ENCODE results near the gene GRID1. TPM values are rescaled to one million over a fixed set of nuclear protein-coding genes. Genes with fewer than 3 reads are reported as not detected.

Gene GRID1
- total RNA-seq, 1 donor from 2014 or later = 7.1 TPM

DNA sequence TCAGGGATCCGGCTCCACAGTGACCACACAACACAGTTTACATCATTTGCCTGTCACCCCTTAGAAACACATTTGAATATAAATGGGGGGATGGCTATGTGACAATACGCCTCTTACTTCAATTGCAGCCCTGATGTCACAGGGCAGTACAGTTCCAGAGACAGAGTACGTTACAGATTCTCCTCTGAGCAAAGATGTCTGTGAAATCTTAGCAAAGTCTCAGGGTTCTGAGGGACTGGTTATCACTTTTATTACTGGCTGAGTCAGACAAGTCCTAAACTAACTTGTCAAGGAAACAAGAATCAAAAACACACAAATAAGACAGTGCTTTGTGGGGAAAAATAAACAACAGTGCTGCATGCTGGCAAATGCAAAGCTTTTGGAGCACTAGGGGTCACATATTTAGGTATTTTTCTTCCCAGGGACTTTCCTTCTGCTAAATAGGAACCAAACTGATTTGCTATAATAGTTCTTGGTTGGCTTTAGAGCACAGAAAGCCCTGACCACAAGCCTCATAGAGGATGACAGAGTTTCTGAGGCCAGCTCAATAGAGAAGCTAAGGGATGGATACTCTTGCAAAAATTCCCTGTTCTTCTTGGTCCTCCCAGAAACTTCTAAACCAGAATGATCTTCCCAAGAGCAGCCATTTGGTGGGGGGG lies 501.6 kb downstream of the GRID1 start:
- Histone ChIP-seq H3K9me3 (no peaks in the 10 kb centered on the region), H3K4me3 (no peak overlapping the region), H3K36me3 (no peaks in the 10 kb centered on the region), H3K4me1 (no peaks in the 10 kb centered on the region), H3K27me3 (no peaks in the 10 kb centered on the region), H3K27ac (no peak overlapping the region)
- TF ChIP-seq POLR2A (IDR thresholded peaks at IDR 0.05) (no peak), POLR2AphosphoS5 (IDR thresholded peaks at IDR 0.05; ENCODE audit: insufficient read depth in 1 of 2, low read depth in 1 of 2) (no peak)
- TF ChIP-seq, protein P1, sequence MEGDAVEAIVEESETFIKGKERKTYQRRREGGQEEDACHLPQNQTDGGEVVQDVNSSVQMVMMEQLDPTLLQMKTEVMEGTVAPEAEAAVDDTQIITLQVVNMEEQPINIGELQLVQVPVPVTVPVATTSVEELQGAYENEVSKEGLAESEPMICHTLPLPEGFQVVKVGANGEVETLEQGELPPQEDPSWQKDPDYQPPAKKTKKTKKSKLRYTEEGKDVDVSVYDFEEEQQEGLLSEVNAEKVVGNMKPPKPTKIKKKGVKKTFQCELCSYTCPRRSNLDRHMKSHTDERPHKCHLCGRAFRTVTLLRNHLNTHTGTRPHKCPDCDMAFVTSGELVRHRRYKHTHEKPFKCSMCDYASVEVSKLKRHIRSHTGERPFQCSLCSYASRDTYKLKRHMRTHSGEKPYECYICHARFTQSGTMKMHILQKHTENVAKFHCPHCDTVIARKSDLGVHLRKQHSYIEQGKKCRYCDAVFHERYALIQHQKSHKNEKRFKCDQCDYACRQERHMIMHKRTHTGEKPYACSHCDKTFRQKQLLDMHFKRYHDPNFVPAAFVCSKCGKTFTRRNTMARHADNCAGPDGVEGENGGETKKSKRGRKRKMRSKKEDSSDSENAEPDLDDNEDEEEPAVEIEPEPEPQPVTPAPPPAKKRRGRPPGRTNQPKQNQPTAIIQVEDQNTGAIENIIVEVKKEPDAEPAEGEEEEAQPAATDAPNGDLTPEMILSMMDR (IDR thresholded peaks at IDR 0.05) = no peak
- intact Hi-C loops (cut with DNase I) = no loop called here
- DNase-seq (ENCODE audit: extremely low spot score in 2 of 2) = peak in 1 of 2 donors; percentile 44

DNA sequence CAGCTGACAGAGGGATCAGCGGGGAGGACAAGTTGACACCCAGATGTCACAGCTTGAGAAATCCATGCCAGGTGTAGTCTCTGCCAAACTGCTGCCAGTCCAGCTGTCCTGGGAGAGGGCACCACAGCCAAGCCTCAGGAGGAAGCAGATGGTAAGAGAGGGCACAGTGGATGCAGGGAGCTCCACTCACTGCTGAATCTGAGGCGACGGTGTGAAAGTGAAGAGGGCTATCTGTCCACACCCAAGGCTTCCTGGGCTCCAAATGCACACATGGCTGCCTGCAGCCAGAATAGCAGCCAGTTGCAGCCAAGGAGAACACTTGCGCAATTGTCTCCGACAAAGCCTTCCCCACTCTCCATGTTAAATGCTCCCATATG lies 502.4 kb downstream of the GRID1 start:
- H3K4me3 ChIP-seq = no peak overlapping the region
- no peaks in the 10 kb centered on the region for H3K9me3 ChIP-seq
- no peaks in the 10 kb centered on the region for H3K27me3 ChIP-seq
- H3K36me3 ChIP-seq = no peaks in the 10 kb centered on the region
- no peak for TF ChIP-seq POLR2A (IDR thresholded peaks at IDR 0.05)
- TF ChIP-seq, protein P1 (IDR thresholded peaks at IDR 0.05) = no peak
- TF ChIP-seq POLR2AphosphoS5 (IDR thresholded peaks at IDR 0.05; ENCODE audit: insufficient read depth in 1 of 2, low read depth in 1 of 2) = no peak
- DNase-seq (ENCODE audit: extremely low spot score in 2 of 2) = peak in 1 of 2 donors; percentile 78
- H3K4me1 ChIP-seq = no peaks in the 10 kb centered on the region
- no peak overlapping the region for H3K27ac ChIP-seq
- intact Hi-C loops (cut with DNase I) = no loop called here

DNA sequence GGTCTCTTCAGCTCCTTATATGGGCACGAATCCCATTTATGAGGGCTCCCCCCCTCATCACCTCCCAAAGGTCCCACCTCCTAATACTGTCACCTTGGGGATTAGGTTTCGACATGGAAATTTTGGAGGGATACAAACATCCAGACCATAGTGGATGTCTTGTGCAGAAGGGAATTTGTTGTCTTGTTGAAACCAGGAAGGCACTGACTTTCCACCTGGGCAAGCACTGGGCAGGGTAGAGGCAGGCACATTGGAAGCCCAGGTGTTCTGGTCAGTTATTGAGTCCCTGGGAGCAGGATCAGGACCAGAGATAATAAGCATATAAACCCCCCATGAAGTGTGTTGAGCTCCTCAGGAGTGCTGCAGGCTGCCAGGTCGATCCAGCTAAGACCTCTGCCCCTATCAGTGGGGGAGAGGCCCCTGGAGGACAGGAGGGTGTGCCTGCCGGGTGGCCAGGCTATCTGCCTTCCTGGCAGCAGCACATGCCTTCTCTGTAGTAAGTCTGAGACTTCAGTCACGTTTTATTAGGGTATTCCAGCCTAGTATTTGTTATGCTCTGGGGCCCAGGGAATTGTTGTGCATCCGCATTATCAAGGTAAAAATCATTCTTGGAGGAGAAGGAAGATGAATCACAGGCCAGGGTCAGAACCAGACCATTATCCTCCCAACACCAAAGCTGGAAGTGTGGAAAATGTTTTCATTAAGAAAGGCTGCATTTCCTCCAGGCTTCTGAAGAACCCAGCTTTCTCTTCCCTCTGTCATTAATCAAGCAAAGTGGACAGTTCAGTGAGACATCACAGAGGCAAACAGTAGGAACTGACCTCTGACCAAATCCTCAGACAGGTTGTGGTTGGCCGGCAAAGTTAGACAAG lies 503.1 kb downstream of the GRID1 start:
- no peak overlapping the region for H3K4me3 ChIP-seq
- H3K27ac ChIP-seq = no peak overlapping the region
- no peaks in the 10 kb centered on the region for H3K27me3 ChIP-seq
- H3K4me1 ChIP-seq = no peaks in the 10 kb centered on the region
- TF ChIP-seq POLR2AphosphoS5 (IDR thresholded peaks at IDR 0.05; ENCODE audit: insufficient read depth in 1 of 2, low read depth in 1 of 2) (no peak), POLR2A (IDR thresholded peaks at IDR 0.05) (no peak)
- TF ChIP-seq, protein P1 (IDR thresholded peaks at IDR 0.05) = no peak
- H3K36me3 ChIP-seq = no peaks in the 10 kb centered on the region
- H3K9me3 ChIP-seq = no peaks in the 10 kb centered on the region
- intact Hi-C loops (cut with DNase I) = no loop called here
- peak in 1 of 2 donors; percentile 77 for DNase-seq (ENCODE audit: extremely low spot score in 2 of 2)

GRCh38 chr10:85862771-85863170 lies 503.8 kb downstream of the GRID1 start:
- Histone ChIP-seq H3K9me3 (no peaks in the 10 kb centered on the region), H3K4me3 (no peak overlapping the region), H3K4me1 (no peaks in the 10 kb centered on the region), H3K27me3 (no peaks in the 10 kb centered on the region), H3K27ac (no peak overlapping the region), H3K36me3 (no peaks in the 10 kb centered on the region)
- TF ChIP-seq POLR2A (IDR thresholded peaks at IDR 0.05) = no peak
- TF ChIP-seq, protein P1 (IDR thresholded peaks at IDR 0.05) = no peak
- no peak for TF ChIP-seq POLR2AphosphoS5 (IDR thresholded peaks at IDR 0.05; ENCODE audit: insufficient read depth in 1 of 2, low read depth in 1 of 2)
- intact Hi-C loops (cut with DNase I) = no loop called here
- DNase-seq (ENCODE audit: extremely low spot score in 2 of 2) = peak in 1 of 2 donors; percentile 42
